IgD-negative memory B cell (primary cell): ENCODE results near the gene RUNDC1. TPM values are rescaled to one million over a fixed set of nuclear protein-coding genes. Genes with fewer than 3 reads are reported as not detected.

Experiments used
- H3K27ac Mint-ChIP-seq, 3 donors: one replicate each; pipeline ENCODE4 v1.8.0; 2020 to 2022; ENCODE audit warnings: mild to moderate bottlenecking in 3 of 3, mixed read lengths in 3 of 3, moderate library complexity in 1 of 3
- H3K27me3 Mint-ChIP-seq: one replicate; pipeline ENCODE4 v1.8.0; 2021; ENCODE audit warnings: mixed read lengths
- H3K36me3 Mint-ChIP-seq: one replicate; pipeline ENCODE4 v1.8.0; 2020; ENCODE audit warnings: mild to moderate bottlenecking, mixed read lengths
- H3K4me1 Mint-ChIP-seq, 3 donors: one replicate each; pipeline ENCODE4 v1.8.0; 2020 to 2022; ENCODE audit warnings: mixed read lengths in 3 of 3, mild to moderate bottlenecking in 1 of 3
- H3K4me3 Mint-ChIP-seq, 4 donors: one replicate each; pipeline ENCODE4 v1.8.0; 2020 to 2022; ENCODE audit warnings: mild to moderate bottlenecking in 4 of 4, mixed read lengths in 4 of 4, moderate library complexity in 3 of 4
- H3K9me3 Mint-ChIP-seq, 3 donors: one replicate each; pipeline ENCODE4 v1.8.0; 2020 to 2021; ENCODE audit warnings: mixed read lengths in 3 of 3, mild to moderate bottlenecking in 1 of 3
- polyA plus RNA-seq: library from polyadenylated mRNA; unstranded; fragments of 300-500 nt; fragmentation: Illumina TruSeq; gene quantifications from one replicate; pipeline ENCODE4 v1.2.3, GENCODE V29; 2021

RUNDC1 gene
- polyA plus RNA-seq, 1 donor from 2014 or later = 24.0 TPM

- Mint-ChIP-seq H3K27ac (peak overlapping the region; percentile 81 to 95 (median 83)), H3K4me1 (peaks cover 14 to 19% (median 16%) of the 10 kb centered on the region in 3 donors), H3K27me3 (no peaks in the 10 kb centered on the region), H3K4me3 (peak overlapping the region; percentile 94 to 96 (median 96)), H3K36me3 (no peaks in the 10 kb centered on the region), H3K9me3 (no peaks in the 10 kb centered on the region)
These were observed 40.7 kb downstream of the RUNDC1 start for GRCh38 chr17:43020789-43021740.

GRCh38 chr17:43021741-43022512 is 41.6 kb downstream of the RUNDC1 start, which contains the start of gene VAT1:
TSS of gene VAT1 (minus strand) at chr17:43022385. CDS start at chr17:43022322, 63 bp downstream.
- peak within 1 kb of the TSS; percentile 94 to 96 (median 96) for H3K4me3 Mint-ChIP-seq
- H3K27me3 Mint-ChIP-seq = no peaks in the 10 kb centered on the region
- H3K36me3 Mint-ChIP-seq = no peaks in the 10 kb centered on the region
- peak within 1 kb of the TSS in 2 of 3 donors; percentile 81 to 95 for H3K27ac Mint-ChIP-seq
- H3K9me3 Mint-ChIP-seq = no peaks in the 10 kb centered on the region
- H3K4me1 Mint-ChIP-seq = peaks cover 14 to 24% (median 16%) of the 10 kb centered on the region in 3 donors

- peaks cover 8 to 18% (median 9%) of the 10 kb centered on the region in 3 donors for H3K4me1 Mint-ChIP-seq
- H3K4me3 Mint-ChIP-seq = peak within 1 kb of the TSS; percentile 84 to 96 (median 92)
- no peaks in the 10 kb centered on the region for H3K27me3 Mint-ChIP-seq
- peak within 1 kb of the TSS; percentile 89 to 96 (median 91) for H3K27ac Mint-ChIP-seq
- no peaks in the 10 kb centered on the region for H3K36me3 Mint-ChIP-seq
- no peaks in the 10 kb centered on the region for H3K9me3 Mint-ChIP-seq
These were observed 44.3 kb downstream of the RUNDC1 start, which contains the start of gene RND2 for GRCh38 chr17:43024407-43025289. TSS of gene RND2 (plus strand) at chr17:43025231. CDS start at chr17:43025348, 117 bp downstream.

GRCh38 chr17:43025290-43025657 is 44.9 kb downstream of the RUNDC1 start:
- Mint-ChIP-seq H3K27ac (peak overlapping the region; percentile 63 to 96 (median 81)), H3K4me3 (peak overlapping the region; percentile 68 to 93 (median 82)), H3K27me3 (no peaks in the 10 kb centered on the region), H3K9me3 (no peaks in the 10 kb centered on the region), H3K4me1 (peaks cover 8 to 18% (median 8%) of the 10 kb centered on the region in 3 donors), H3K36me3 (no peaks in the 10 kb centered on the region)

- no peaks in the 10 kb centered on the region for H3K9me3 Mint-ChIP-seq
- H3K4me1 Mint-ChIP-seq = peaks cover 7 to 18% (median 8%) of the 10 kb centered on the region in 3 donors
- no peaks in the 10 kb centered on the region for H3K27me3 Mint-ChIP-seq
- peak overlapping the region; percentile 23 to 93 (median 79) for H3K4me3 Mint-ChIP-seq
- no peaks in the 10 kb centered on the region for H3K36me3 Mint-ChIP-seq
- peak overlapping the region; percentile 73 to 96 (median 81) for H3K27ac Mint-ChIP-seq
These were observed 45.6 kb downstream of the RUNDC1 start for GRCh38 chr17:43025766-43026537.

GRCh38 chr17:43026595-43026994 is 46.2 kb downstream of the RUNDC1 start:
- Mint-ChIP-seq H3K4me3 (peak overlapping the region; percentile 22 to 85 (median 28)), H3K27ac (peak overlapping the region in 2 of 3 donors; percentile 73 to 81), H3K27me3 (no peaks in the 10 kb centered on the region), H3K9me3 (no peaks in the 10 kb centered on the region), H3K4me1 (peaks cover 6 to 17% (median 7%) of the 10 kb centered on the region in 3 donors), H3K36me3 (no peaks in the 10 kb centered on the region)

- H3K4me3 Mint-ChIP-seq = peak overlapping the region in 1 of 4 donors; percentile 85
- H3K27ac Mint-ChIP-seq = peak overlapping the region in 2 of 3 donors; percentile 81 to 83
- no peaks in the 10 kb centered on the region for H3K36me3 Mint-ChIP-seq
- H3K9me3 Mint-ChIP-seq = no peaks in the 10 kb centered on the region
- peaks cover 6 to 15% (median 7%) of the 10 kb centered on the region in 3 donors for H3K4me1 Mint-ChIP-seq
- H3K27me3 Mint-ChIP-seq = no peaks in the 10 kb centered on the region
These were observed 47.0 kb downstream of the RUNDC1 start for GRCh38 chr17:43027091-43028032.

- Mint-ChIP-seq H3K27ac (no peak overlapping the region), H3K27me3 (no peaks in the 10 kb centered on the region), H3K36me3 (no peaks in the 10 kb centered on the region), H3K4me1 (peaks cover 6 to 15% (median 7%) of the 10 kb centered on the region in 3 donors), H3K9me3 (no peaks in the 10 kb centered on the region), H3K4me3 (peak overlapping the region in 2 of 4 donors; percentile 6 to 39)
These were observed 48.0 kb downstream of the RUNDC1 start for GRCh38 chr17:43028221-43028861.

GRCh38 chr17:43030137-43030767 is 49.9 kb downstream of the RUNDC1 start:
- Mint-ChIP-seq H3K4me1 (peaks cover 0 to 7% (median 5%) of the 10 kb centered on the region in 3 donors), H3K27ac (no peak overlapping the region), H3K36me3 (no peaks in the 10 kb centered on the region), H3K4me3 (no peak overlapping the region), H3K27me3 (no peaks in the 10 kb centered on the region), H3K9me3 (no peaks in the 10 kb centered on the region)

- Mint-ChIP-seq H3K36me3 (no peaks in the 10 kb centered on the region), H3K4me1 (peaks cover 0 to 4% (median 4%) of the 10 kb centered on the region in 3 donors), H3K9me3 (no peaks in the 10 kb centered on the region)
These were observed 51.3 kb downstream of the RUNDC1 start for GRCh38 chr17:43031666-43032065.

GRCh38 chr17:43033948-43034881 is 53.9 kb downstream of the RUNDC1 start:
- H3K27ac Mint-ChIP-seq = peak overlapping the region in 1 of 3 donors; percentile 7
- no peaks in the 10 kb centered on the region for H3K36me3 Mint-ChIP-seq
- H3K4me1 Mint-ChIP-seq = peaks cover 0 to 3% (median 0%) of the 10 kb centered on the region in 3 donors
- H3K27me3 Mint-ChIP-seq = no peaks in the 10 kb centered on the region
- H3K9me3 Mint-ChIP-seq = no peaks in the 10 kb centered on the region
- H3K4me3 Mint-ChIP-seq = no peak overlapping the region

More at GRCh38 chr17:43031666-43032065, 51.3 kb downstream of the RUNDC1 start:
- no peak overlapping the region for H3K4me3 Mint-ChIP-seq
- H3K27me3 Mint-ChIP-seq = no peaks in the 10 kb centered on the region
- no peak overlapping the region for H3K27ac Mint-ChIP-seq
